Neural progenitor cell (in vitro differentiated cells): ENCODE data around the gene OPN1SW. TPM values are rescaled to one million over a fixed set of nuclear protein-coding genes. Genes with fewer than 3 reads are reported as not detected.

Source experiments
- DNase-seq: peaks from one replicate; pipeline ENCODE4 v3.0.0-alpha.2; 2016; ENCODE audit warnings: low spot score
- H2AFZ ChIP-seq: fragments of 200-600 bp; sonication (generic); replicated peaks from 2 replicates; pipeline ENCODE4 v1.6.1; 2016; ENCODE audit warnings: antibody characterized with exemption
- H3F3A ChIP-seq: fragments of 200-600 bp; sonication (generic); 2 replicates; pipeline ENCODE4 v1.6.1; 2016; ENCODE audit warnings: antibody characterized with exemption, low read depth
- H3K27ac ChIP-seq: fragments of 200-600 bp; sonication (generic); 2 replicates; pipeline ENCODE4 v1.5.1; 2016; ENCODE audit warnings: mild to moderate bottlenecking
- H3K27me3 ChIP-seq: fragments of 200-600 bp; sonication (generic); 2 replicates; pipeline ENCODE4 v1.6.1; 2016; ENCODE audit warnings: mild to moderate bottlenecking, moderate library complexity
- H3K36me3 ChIP-seq: fragments of 200-600 bp; sonication (generic); 2 replicates; pipeline ENCODE4 v1.5.1; 2016
- H3K4me1 ChIP-seq: fragments of 200-600 bp; sonication (generic); 2 replicates; pipeline ENCODE4 v1.6.1; 2016; ENCODE audit warnings: mixed run types
- H3K4me2 ChIP-seq: fragments of 200-600 bp; sonication (generic); 2 replicates; pipeline ENCODE4 v1.6.1; 2016
- H3K4me3 ChIP-seq: fragments of 200-600 bp; sonication (generic); 2 replicates; pipeline ENCODE4 v1.5.1; 2016
- H3K79me2 ChIP-seq: fragments of 200-600 bp; sonication (generic); 2 replicates; pipeline ENCODE4 v1.6.1; 2016; ENCODE audit warnings: low read depth
- H3K9ac ChIP-seq: fragments of 200-600 bp; sonication (generic); 2 replicates; pipeline ENCODE4 v1.6.1; 2016
- H3K9me3 ChIP-seq: fragments of 200-600 bp; sonication (generic); 2 replicates; pipeline ENCODE4 v1.5.1; 2016; ENCODE audit warnings: low read depth
- H4K20me1 ChIP-seq: fragments of 200-600 bp; sonication (generic); 2 replicates; pipeline ENCODE4 v1.6.1; 2016; ENCODE audit warnings: low read depth
- H3K27ac Mint-ChIP-seq: 3 replicates; pipeline ENCODE4 v1.8.0; 2021; ENCODE audit warnings: mixed read lengths
- H3K27me3 Mint-ChIP-seq: 2 replicates; pipeline ENCODE4 v1.8.0; 2022; ENCODE audit warnings: low read depth, mild to moderate bottlenecking, inconsistent platforms, moderate library complexity, mixed read lengths; ENCODE audit not compliant: insufficient read depth
- H3K36me3 Mint-ChIP-seq: 3 replicates; pipeline ENCODE4 v1.8.0; 2021; ENCODE audit warnings: mixed read lengths
- H3K4me1 Mint-ChIP-seq: 3 replicates; pipeline ENCODE4 v1.8.0; 2021; ENCODE audit warnings: mixed read lengths
- H3K4me3 Mint-ChIP-seq: 3 replicates; pipeline ENCODE4 v1.8.0; 2021; ENCODE audit warnings: mild to moderate bottlenecking, moderate library complexity, mixed read lengths
- H3K9me3 Mint-ChIP-seq: 3 replicates; pipeline ENCODE4 v1.8.0; 2020; ENCODE audit warnings: mixed read lengths
- CTCF ChIP-seq: fragments of 200-600 bp; sonication (generic); IDR thresholded peaks from 2 replicates; pipeline ENCODE4 v1.5.1; 2017; ENCODE audit warnings: antibody characterized with exemption, mild to moderate bottlenecking
- EZH2 ChIP-seq: fragments of 200-600 bp; sonication (generic); IDR thresholded peaks from 2 replicates; pipeline ENCODE4 v1.6.1; 2017; ENCODE audit warnings: antibody characterized with exemption, mild to moderate bottlenecking, moderate library complexity
- EZH2phosphoT487 ChIP-seq: fragments of 200-600 bp; sonication (generic); IDR thresholded peaks from 2 replicates; pipeline ENCODE4 v1.6.1; 2017; ENCODE audit warnings: antibody characterized with exemption
- total RNA-seq: library from RNA; depleted of rRNA; stranded (reverse); fragments of >200 nt; gene quantifications from 2 replicates; pipeline ENCODE4 v1.2.3, GENCODE V29; 2015; ENCODE audit warnings: low replicate concordance

OPN1SW gene, protein sequence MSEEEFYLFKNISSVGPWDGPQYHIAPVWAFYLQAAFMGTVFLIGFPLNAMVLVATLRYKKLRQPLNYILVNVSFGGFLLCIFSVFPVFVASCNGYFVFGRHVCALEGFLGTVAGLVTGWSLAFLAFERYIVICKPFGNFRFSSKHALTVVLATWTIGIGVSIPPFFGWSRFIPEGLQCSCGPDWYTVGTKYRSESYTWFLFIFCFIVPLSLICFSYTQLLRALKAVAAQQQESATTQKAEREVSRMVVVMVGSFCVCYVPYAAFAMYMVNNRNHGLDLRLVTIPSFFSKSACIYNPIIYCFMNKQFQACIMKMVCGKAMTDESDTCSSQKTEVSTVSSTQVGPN
- 0.46 TPM in 1 of 2 replicates, not detected in the other for total RNA-seq

GRCh38 chr7:128775744-128776474 is at the start of gene OPN1SW:
OPN1SW (minus strand) TSS chr7:128775794; CDS start chr7:128775781, 13 bp downstream.
- Histone ChIP-seq H3K79me2 (no peaks in the 10 kb centered on the region), H3K27ac (no peak within 1 kb of the TSS), H3K4me3 (no peak within 1 kb of the TSS), H3K9ac (no peak within 1 kb of the TSS), H3F3A (peaks cover 8% of the 10 kb centered on the region), H3K4me2 (no peak within 1 kb of the TSS), H3K9me3 (peaks cover 4% of the 10 kb centered on the region), H3K27me3 (no peaks in the 10 kb centered on the region), H2AFZ (no peak within 1 kb of the TSS), H4K20me1 (no peaks in the 10 kb centered on the region), H3K36me3 (peaks cover 4% of the 10 kb centered on the region), H3K4me1 (no peaks in the 10 kb centered on the region)
- Mint-ChIP-seq H3K27me3 (peaks cover 3% of the 10 kb centered on the region), H3K4me1 (no peaks in the 10 kb centered on the region), H3K4me3 (no peak within 1 kb of the TSS), H3K36me3 (peaks cover 35% of the 10 kb centered on the region), H3K27ac (peak within 1 kb of the TSS; percentile 17), H3K9me3 (peaks cover 21% of the 10 kb centered on the region)
- TF ChIP-seq EZH2 = no peak
- TF ChIP-seq EZH2phosphoT487 = no peak
- TF ChIP-seq CTCF = no peak
- DNase-seq = no peak

DNA sequence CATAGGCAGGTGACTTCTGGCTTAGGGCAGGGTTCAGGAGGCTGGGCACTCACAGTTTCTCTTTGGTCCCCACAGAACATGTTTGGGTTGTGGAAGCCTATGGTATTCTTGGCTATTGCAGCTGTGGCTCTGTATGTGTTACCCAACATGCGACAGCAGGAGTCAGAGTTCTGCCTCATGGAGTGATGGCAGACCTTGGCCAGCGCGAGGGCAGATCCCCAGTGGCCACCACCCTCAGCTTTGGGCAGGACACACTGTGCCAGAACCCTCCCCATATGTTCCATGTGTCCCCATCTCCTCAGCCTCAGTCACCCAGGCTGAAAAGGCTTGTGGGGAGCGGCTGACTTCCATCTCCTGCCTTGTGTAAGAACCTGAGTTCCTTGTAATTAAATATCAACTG is 46.1 kb upstream of the OPN1SW start:
- Mint-ChIP-seq H3K27me3 (peaks cover 2% of the 10 kb centered on the region), H3K27ac (no peak overlapping the region), H3K4me3 (no peak overlapping the region), H3K36me3 (no peaks in the 10 kb centered on the region), H3K4me1 (no peaks in the 10 kb centered on the region), H3K9me3 (no peaks in the 10 kb centered on the region)
- no peak for TF ChIP-seq EZH2phosphoT487
- TF ChIP-seq EZH2 = no peak
- no peak for DNase-seq
- H3K27ac ChIP-seq = no peak overlapping the region
- no peaks in the 10 kb centered on the region for H3K36me3 ChIP-seq
- H3K4me3 ChIP-seq = no peak overlapping the region
- H3F3A ChIP-seq = peaks cover 5% of the 10 kb centered on the region
- no peaks in the 10 kb centered on the region for H3K9me3 ChIP-seq
- no peak overlapping the region for H2AFZ ChIP-seq
- no peak overlapping the region for H3K4me2 ChIP-seq
- H4K20me1 ChIP-seq = no peaks in the 10 kb centered on the region
- no peaks in the 10 kb centered on the region for H3K4me1 ChIP-seq
- no peak overlapping the region for H3K9ac ChIP-seq
- H3K79me2 ChIP-seq = no peaks in the 10 kb centered on the region
- no peaks in the 10 kb centered on the region for H3K27me3 ChIP-seq

DNA sequence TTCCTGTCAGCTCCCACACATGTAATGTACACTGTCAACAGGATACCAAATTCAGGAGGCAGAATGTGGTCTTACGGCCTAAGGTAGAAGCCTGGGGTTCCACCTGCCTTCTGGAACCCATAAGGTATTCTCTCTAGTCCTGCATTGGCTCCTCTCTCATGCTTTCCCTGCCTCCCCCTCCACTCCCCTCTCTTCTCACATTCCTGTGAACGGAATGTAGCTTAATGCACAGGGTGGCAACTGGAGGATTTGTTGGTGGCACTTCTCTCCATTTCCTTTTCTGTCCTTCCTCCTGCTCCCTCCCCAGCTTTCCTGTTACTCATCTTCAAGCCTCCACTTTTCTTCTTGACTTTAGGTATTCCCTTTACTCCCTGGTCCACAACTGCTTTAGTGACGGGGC is 43.1 kb upstream of the OPN1SW start:
- H3K4me3 ChIP-seq = no peak overlapping the region
- H3K4me1 Mint-ChIP-seq = no peaks in the 10 kb centered on the region
- no peaks in the 10 kb centered on the region for H3K27me3 Mint-ChIP-seq
- no peak overlapping the region for H2AFZ ChIP-seq
- no peak overlapping the region for H3K27ac ChIP-seq
- H3F3A ChIP-seq = peaks cover 5% of the 10 kb centered on the region
- peaks cover 12% of the 10 kb centered on the region for H3K4me1 ChIP-seq
- H3K4me2 ChIP-seq = no peak overlapping the region
- H3K9ac ChIP-seq = no peak overlapping the region
- H3K27ac Mint-ChIP-seq = no peak overlapping the region
- no peaks in the 10 kb centered on the region for H3K36me3 ChIP-seq
- no peaks in the 10 kb centered on the region for H3K9me3 Mint-ChIP-seq
- DNase-seq = no peak
- no peaks in the 10 kb centered on the region for H3K27me3 ChIP-seq
- no peaks in the 10 kb centered on the region for H3K79me2 ChIP-seq
- no peaks in the 10 kb centered on the region for H4K20me1 ChIP-seq
- no peak overlapping the region for H3K4me3 Mint-ChIP-seq
- H3K36me3 Mint-ChIP-seq = peaks cover 6% of the 10 kb centered on the region
- no peak for TF ChIP-seq EZH2
- TF ChIP-seq CTCF = no peak
- no peak for TF ChIP-seq EZH2phosphoT487
- H3K9me3 ChIP-seq = no peaks in the 10 kb centered on the region
